Liver (tissue), 9 donors: ENCODE measurements around the gene HYAL1. TPM values are rescaled to one million over a fixed set of nuclear protein-coding genes. Genes with fewer than 3 reads are reported as not detected.
A peak's percentile ranks its signal among the peaks of the same experiment; 100 is the strongest.

Experiments
- DNase-seq: peaks from one replicate; pipeline ENCODE4 v3.0.0-alpha.2; 2017; ENCODE audit warnings: low spot score
- H3K27ac ChIP-seq, 2 donors: one replicate each; pipeline ENCODE4 v1.7.0; 2013; ENCODE audit warnings: inconsistent platforms in 2 of 2, low read length in 2 of 2, control low read depth in 1 of 2, low read depth in 1 of 2, mild to moderate bottlenecking in 1 of 2
- H3K27me3 ChIP-seq, 4 donors: one replicate each; pipeline versions ENCODE4 v1.6.1 to v1.7.0; 2013; ENCODE audit warnings: low read length in 3 of 4, inconsistent platforms in 1 of 4, mild to moderate bottlenecking in 1 of 4, moderate library complexity in 1 of 4; ENCODE audit not compliant: control insufficient read depth in 4 of 4, insufficient read depth in 4 of 4
- H3K36me3 ChIP-seq, 4 donors: one replicate each; pipeline versions ENCODE4 v1.6.1 to v1.7.0; 2013; ENCODE audit warnings: low read length in 3 of 4, mild to moderate bottlenecking in 3 of 4, low read depth in 1 of 4, moderate library complexity in 1 of 4; ENCODE audit not compliant: control insufficient read depth in 4 of 4, insufficient read depth in 3 of 4
- H3K4me1 ChIP-seq, 4 donors: one replicate each; pipeline versions ENCODE4 v1.6.1 to v1.7.0; 2013; ENCODE audit warnings: low read length in 3 of 4, mild to moderate bottlenecking in 3 of 4, moderate library complexity in 1 of 4; ENCODE audit not compliant: control insufficient read depth in 4 of 4, insufficient read depth in 4 of 4
- H3K4me3 ChIP-seq, 3 donors: one replicate each; pipeline versions ENCODE4 v1.6.1 to v1.7.0; 2013; ENCODE audit warnings: low read length in 3 of 3, control low read depth in 1 of 3, low read depth in 1 of 3, mild to moderate bottlenecking in 1 of 3
- H3K9ac ChIP-seq, 2 donors: one replicate each; pipeline ENCODE4 v1.7.0; 2013; ENCODE audit warnings: low read length in 2 of 2, mild to moderate bottlenecking in 2 of 2, moderate library complexity in 2 of 2, control low read depth in 1 of 2, low read depth in 1 of 2
- H3K9me3 ChIP-seq, 4 donors: one replicate each; pipeline versions ENCODE4 v1.6.1 to v1.7.0; 2013; ENCODE audit warnings: low read length in 3 of 4; ENCODE audit not compliant: control insufficient read depth in 4 of 4
- ATF3 ChIP-seq: IDR thresholded peaks from 2 replicates; pipeline ENCODE4 v1.6.1; 2016; ENCODE audit warnings: antibody characterized with exemption
- CTCF ChIP-seq: fragments of 150-350 bp; IDR thresholded peaks from 2 replicates; pipeline ENCODE4 v1.5.1; 2017; ENCODE audit warnings: improper control_type of control experiment, low read depth, low read length; ENCODE audit not compliant: missing input control
- EGR1 ChIP-seq, 2 donors: IDR thresholded peaks; 2 replicates each; pipeline ENCODE4 v1.6.1; 2016 to 2018; ENCODE audit warnings: antibody characterized with exemption in 2 of 2, low read depth in 2 of 2
- FOXA1 ChIP-seq: IDR thresholded peaks from 2 replicates; pipeline ENCODE4 v1.6.1; 2016; ENCODE audit warnings: antibody characterized with exemption
- FOXA2 ChIP-seq: IDR thresholded peaks from 2 replicates; pipeline ENCODE4 v1.6.1; 2016; ENCODE audit warnings: antibody characterized with exemption
- GABPA ChIP-seq, 2 donors: IDR thresholded peaks in 1 of 2; conservative IDR thresholded peaks in 1 of 2; 2 replicates each; pipeline ENCODE4 v1.6.1; 2016; ENCODE audit warnings: antibody characterized with exemption in 2 of 2, mild to moderate bottlenecking in 1 of 2, moderate library complexity in 1 of 2
- HNF4A ChIP-seq, 2 donors: conservative IDR thresholded peaks; 2 replicates each; pipeline ENCODE4 v1.6.1; 2016; ENCODE audit warnings: antibody characterized with exemption in 2 of 2, mild to moderate bottlenecking in 2 of 2
- HNF4G ChIP-seq: IDR thresholded peaks from 2 replicates; pipeline ENCODE4 v1.6.1; 2016; ENCODE audit warnings: antibody characterized with exemption
- JUND ChIP-seq, 2 donors: IDR thresholded peaks; 2 replicates each; pipeline ENCODE4 v1.6.1; 2016; ENCODE audit warnings: antibody characterized with exemption in 2 of 2
- MAX ChIP-seq: IDR thresholded peaks from 2 replicates; pipeline ENCODE4 v1.6.1; 2016; ENCODE audit warnings: antibody characterized with exemption
- NR2F2 ChIP-seq: IDR thresholded peaks from 2 replicates; pipeline ENCODE4 v1.6.1; 2016; ENCODE audit warnings: antibody characterized with exemption
- RAD21 ChIP-seq, 2 donors: IDR thresholded peaks; 2 replicates each; pipeline ENCODE4 v1.6.1; 2016; ENCODE audit warnings: antibody characterized with exemption in 2 of 2, mild to moderate bottlenecking in 2 of 2
- REST ChIP-seq: IDR thresholded peaks from 2 replicates; pipeline ENCODE4 v1.6.1; 2016; ENCODE audit warnings: antibody characterized with exemption, mild to moderate bottlenecking
- RXRA ChIP-seq, 2 donors: IDR thresholded peaks; 2 replicates each; pipeline ENCODE4 v1.6.1; 2017 to 2018; ENCODE audit warnings: antibody characterized with exemption in 2 of 2, mild to moderate bottlenecking in 1 of 2
- SP1 ChIP-seq: IDR thresholded peaks from 2 replicates; pipeline ENCODE4 v1.6.1; 2018; ENCODE audit warnings: antibody characterized with exemption, mild to moderate bottlenecking
- TAF1 ChIP-seq: conservative IDR thresholded peaks from 2 replicates; pipeline ENCODE4 v1.6.1; 2016; ENCODE audit warnings: antibody characterized with exemption, mild to moderate bottlenecking
- YY1 ChIP-seq: IDR thresholded peaks from 2 replicates; pipeline ENCODE4 v1.6.1; 2016; ENCODE audit warnings: antibody characterized with exemption, mild to moderate bottlenecking
- WGBS: extraction: QIAGEN DNeasy Blood & Tissue Kit; methylation state at CpG from one replicate; pipeline ENCODE4 v1.1.7; 2013; 5-methylcytosine and 5-hydroxymethylcytosine counted together
- polyA plus RNA-seq, 2 donors: library from polyadenylated mRNA; stranded (reverse) in 1 of 2; unstranded in 1 of 2; fragments of 200-250 nt in 1 of 2; fragments of >200 nt in 1 of 2; fragmentation: Nextera tagmentation in 1 of 2; extraction: Ambion mirVana in 1 of 2; gene quantifications; one replicate each; pipeline versions ENCODE4 v1.2.1 to v1.2.3, GENCODE V29; 2013 to 2015
- total RNA-seq, 2 donors: library from RNA; depleted of rRNA; stranded (reverse); fragments of >200 nt; gene quantifications; one replicate each; pipeline ENCODE4 v1.2.3, GENCODE V29; 2014
- TF ChIP-seq, protein P1 (sequence below): IDR thresholded peaks from 2 replicates; pipeline ENCODE4 v1.6.1; 2016; ENCODE audit warnings: antibody characterized with exemption
- donor health status: healthy.
- donor health status: healthy.
- donor health status: healthy.
- donor health status: healthy.
- donor health status: healthy.

The HYAL1 gene
- total and polyA plus RNA-seq, 4 donors: 82.3 to 156 (median 121) TPM

DNA sequence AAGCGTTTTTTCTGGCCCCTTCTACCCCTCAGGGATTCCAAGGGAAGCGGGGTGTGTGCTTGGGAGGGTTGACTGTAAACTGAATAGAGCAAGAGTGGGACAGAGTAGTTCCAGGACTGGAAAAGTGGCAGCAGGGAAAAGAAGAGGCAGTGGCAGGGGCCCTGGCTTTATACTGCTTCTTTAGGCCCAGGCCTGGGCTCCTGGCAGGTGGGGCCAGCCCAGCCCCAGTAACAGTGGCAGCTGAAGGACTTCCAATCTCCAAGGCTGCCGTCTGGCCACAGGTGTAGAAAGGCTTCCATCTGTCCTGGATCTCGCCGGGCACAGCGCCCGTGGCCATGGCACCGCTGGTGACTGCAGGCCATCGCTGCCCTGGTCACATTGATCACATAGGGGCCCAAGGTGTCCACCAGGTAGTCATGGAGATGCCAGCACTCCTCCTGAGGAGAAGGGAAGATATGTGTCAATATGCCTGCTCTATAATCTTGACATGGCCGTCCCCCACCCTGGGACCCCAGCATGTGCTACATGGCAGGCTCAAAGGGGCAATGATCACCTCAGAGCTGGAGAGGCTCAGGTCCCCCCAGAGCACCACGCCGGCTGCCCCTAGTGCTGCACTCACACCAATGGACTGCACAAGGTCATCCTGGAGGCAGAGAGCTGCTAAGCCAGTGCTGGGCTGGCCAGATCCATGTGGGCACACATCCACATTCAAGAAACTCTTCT lies 10.1 kb downstream of the HYAL1 start:
- no peak for TF ChIP-seq FOXA1
- no peak for TF ChIP-seq HNF4A (conservative IDR thresholded peaks at IDR 0.05)
- no peak for TF ChIP-seq YY1
- no peak for TF ChIP-seq GABPA (IDR thresholded peaks at IDR 0.05 in 1 of 2, conservative IDR thresholded peaks at IDR 0.05 in 1 of 2)
- no peak for TF ChIP-seq SP1
- TF ChIP-seq TAF1: no peak
- Histone ChIP-seq H3K27ac (peak overlapping the region; percentile 95 to 97), H3K36me3 (peaks cover 4 to 22% (median 9%) of the 10 kb centered on the region in 4 donors), H3K27me3 (no peaks in the 10 kb centered on the region), H3K9ac (peak overlapping the region; percentile 75 to 95), H3K9me3 (no peaks in the 10 kb centered on the region), H3K4me3 (peak overlapping the region in 2 of 3 donors; percentile 22 to 75), H3K4me1 (peaks cover 5 to 31% (median 20%) of the 10 kb centered on the region in 4 donors)
- WGBS: 84% methylated on average over 12 of the region's 12 CpGs
- no peak for DNase-seq

- H3K36me3 ChIP-seq: peaks cover 5 to 29% (median 17%) of the 10 kb centered on the region in 4 donors
- peak within 1 kb of the TSS; percentile 66 to 86 (median 81) for H3K4me3 ChIP-seq
- peak; percentile 94 for DNase-seq
- 1% methylated on average over 67 of the region's 67 CpGs for WGBS
- TF ChIP-seq CTCF: no peak
- TF ChIP-seq JUND (IDR thresholded peaks at IDR 0.05): no peak
- peak in 1 of 2 donors; percentile 36 for TF ChIP-seq HNF4A (conservative IDR thresholded peaks at IDR 0.05)
- TF ChIP-seq ATF3: no peak
- no peak for TF ChIP-seq FOXA2
- TF ChIP-seq YY1: peak; percentile 95
- TF ChIP-seq GABPA (IDR thresholded peaks at IDR 0.05 in 1 of 2, conservative IDR thresholded peaks at IDR 0.05 in 1 of 2): peak in 1 of 2 donors; percentile 53
- peak; percentile 90 for TF ChIP-seq MAX
- no peak for TF ChIP-seq NR2F2
- TF ChIP-seq EGR1 (IDR thresholded peaks at IDR 0.05; ENCODE audit: low read depth in 2 of 2): peak in 1 of 2 donors; percentile 13
- no peak for TF ChIP-seq FOXA1
- peak; percentile 85 for TF ChIP-seq SP1
- peak in 1 of 2 donors; percentile 48 for TF ChIP-seq RAD21 (IDR thresholded peaks at IDR 0.05)
- TF ChIP-seq TAF1: no peak
- TF ChIP-seq, protein P1, sequence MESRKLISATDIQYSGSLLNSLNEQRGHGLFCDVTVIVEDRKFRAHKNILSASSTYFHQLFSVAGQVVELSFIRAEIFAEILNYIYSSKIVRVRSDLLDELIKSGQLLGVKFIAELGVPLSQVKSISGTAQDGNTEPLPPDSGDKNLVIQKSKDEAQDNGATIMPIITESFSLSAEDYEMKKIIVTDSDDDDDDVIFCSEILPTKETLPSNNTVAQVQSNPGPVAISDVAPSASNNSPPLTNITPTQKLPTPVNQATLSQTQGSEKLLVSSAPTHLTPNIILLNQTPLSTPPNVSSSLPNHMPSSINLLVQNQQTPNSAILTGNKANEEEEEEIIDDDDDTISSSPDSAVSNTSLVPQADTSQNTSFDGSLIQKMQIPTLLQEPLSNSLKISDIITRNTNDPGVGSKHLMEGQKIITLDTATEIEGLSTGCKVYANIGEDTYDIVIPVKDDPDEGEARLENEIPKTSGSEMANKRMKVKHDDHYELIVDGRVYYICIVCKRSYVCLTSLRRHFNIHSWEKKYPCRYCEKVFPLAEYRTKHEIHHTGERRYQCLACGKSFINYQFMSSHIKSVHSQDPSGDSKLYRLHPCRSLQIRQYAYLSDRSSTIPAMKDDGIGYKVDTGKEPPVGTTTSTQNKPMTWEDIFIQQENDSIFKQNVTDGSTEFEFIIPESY: no peak
- TF ChIP-seq HNF4G: no peak
- peak; percentile 78 for TF ChIP-seq REST
- TF ChIP-seq RXRA (IDR thresholded peaks at IDR 0.05): peak in 1 of 2 donors; percentile 40
- H3K27ac ChIP-seq: peak within 1 kb of the TSS; percentile 95 to 97
- peaks cover 5 to 27% (median 17%) of the 10 kb centered on the region in 4 donors for H3K4me1 ChIP-seq
- no peaks in the 10 kb centered on the region for H3K9me3 ChIP-seq
- H3K27me3 ChIP-seq: no peaks in the 10 kb centered on the region
- peak within 1 kb of the TSS; percentile 75 to 95 for H3K9ac ChIP-seq
Observed at GRCh38 chr3:50292159-50293078, 11.0 kb downstream of the HYAL1 start, which contains the start of gene IFRD2. Gene IFRD2 (minus strand): TSS chr3:50292429. CDS start chr3:50292274, 155 bp downstream.
